C4-2B (cell line): ENCODE measurements around the gene CRTC1.

Experiments used
- H3K27ac ChIP-seq: fragments of 450-650 bp; 2 replicates; pipeline ENCODE4 v1.5.1; 2017
- CTCF ChIP-seq: fragments of 450-650 bp; conservative IDR thresholded peaks from 2 replicates; pipeline ENCODE4 v1.5.1; 2017; ENCODE audit warnings: mild to moderate bottlenecking
- ZFX ChIP-seq: fragments of 450-650 bp; IDR thresholded peaks from 2 replicates; pipeline ENCODE4 v1.6.1; 2017

Gene CRTC1

DNA sequence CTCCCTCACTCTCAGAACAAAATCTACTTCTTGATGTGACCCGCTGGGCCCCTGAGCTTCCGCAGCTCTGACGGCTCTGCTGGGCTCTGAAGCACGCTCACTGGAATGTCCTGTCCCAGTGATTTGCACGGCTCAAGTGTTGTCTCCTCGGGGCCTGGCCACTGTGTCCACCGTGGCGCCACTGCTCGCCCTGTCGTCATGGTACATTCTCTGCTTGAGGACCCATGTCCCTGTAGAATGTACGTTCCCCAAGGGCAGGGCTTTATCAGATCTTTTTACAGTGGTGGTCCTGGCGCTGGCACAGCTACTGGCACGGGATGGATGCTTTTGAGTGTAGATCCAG, 34.5 kb upstream of the CRTC1 start:
- TF ChIP-seq ZFX, result no peak
- TF ChIP-seq CTCF, result no peak
- no peak overlapping the region for H3K27ac ChIP-seq

DNA sequence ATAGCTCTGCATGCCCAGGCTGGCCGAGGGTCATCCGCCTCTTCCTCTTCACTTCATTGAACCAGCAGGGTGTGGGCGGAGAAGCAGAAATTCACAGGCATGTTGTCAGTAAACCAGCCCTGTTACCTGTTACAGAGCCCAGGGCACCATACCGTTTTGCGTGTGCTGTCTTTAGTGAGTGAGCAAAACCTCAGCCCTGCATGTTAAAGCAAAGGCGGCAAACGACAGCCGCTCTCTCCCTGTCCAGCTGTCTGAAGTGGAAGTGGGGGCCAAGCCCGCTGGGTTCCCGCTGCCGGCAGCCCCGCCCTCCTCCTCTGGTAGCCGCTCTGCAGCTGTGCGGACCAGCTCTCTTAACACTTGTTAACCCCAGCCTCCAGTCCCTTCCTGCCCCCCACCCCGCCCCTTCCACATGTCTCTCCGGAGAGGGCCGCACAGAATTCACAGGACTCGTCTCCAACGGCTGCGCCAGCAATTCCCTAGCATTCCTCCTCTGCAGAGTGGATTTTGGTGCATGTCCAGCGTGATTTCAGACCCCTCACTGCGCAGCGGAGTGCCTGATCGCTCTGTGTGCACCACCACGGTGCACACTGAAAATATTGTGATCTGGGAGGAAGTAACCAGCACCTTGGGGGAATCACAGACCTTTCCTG, 34.0 kb upstream of the CRTC1 start:
- no peak overlapping the region for H3K27ac ChIP-seq
- TF ChIP-seq ZFX (no peak), CTCF (no peak)

- H3K27ac ChIP-seq, result no peak overlapping the region
- TF ChIP-seq ZFX (no peak), CTCF (no peak)
Measured at GRCh38 chr19:18650021-18650390, 33.5 kb upstream of the CRTC1 start.

DNA sequence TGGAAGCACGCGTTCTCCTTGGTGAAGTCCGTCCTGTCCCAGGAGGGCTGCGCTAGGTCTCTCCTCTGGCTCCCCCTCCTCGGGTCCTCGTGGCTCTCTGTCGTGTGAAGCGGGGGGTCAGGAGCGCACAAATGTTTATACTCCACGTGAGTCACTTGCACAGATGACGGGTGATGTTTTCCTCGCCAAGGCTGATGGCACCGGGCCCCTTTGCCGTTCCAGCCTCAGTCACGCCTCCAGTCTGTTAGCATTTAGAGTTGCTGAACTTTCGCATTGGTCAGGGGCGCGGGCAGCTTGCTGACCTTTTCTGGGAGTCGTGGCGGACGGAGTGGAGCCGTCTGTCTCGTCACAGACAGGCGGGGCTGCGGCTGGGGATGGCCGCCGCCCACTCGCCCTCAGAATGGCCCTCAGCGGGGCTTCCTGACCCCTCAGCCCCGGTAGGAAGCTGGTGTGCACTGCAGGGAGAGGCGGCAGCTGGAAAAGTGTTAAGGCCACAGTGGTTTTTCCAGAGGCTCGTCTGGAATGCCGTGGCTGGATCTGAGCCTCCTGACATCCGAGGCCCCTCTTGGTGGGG, 32.9 kb upstream of the CRTC1 start:
- no peak for TF ChIP-seq ZFX
- TF ChIP-seq CTCF, result no peak
- H3K27ac ChIP-seq, result no peak overlapping the region

DNA sequence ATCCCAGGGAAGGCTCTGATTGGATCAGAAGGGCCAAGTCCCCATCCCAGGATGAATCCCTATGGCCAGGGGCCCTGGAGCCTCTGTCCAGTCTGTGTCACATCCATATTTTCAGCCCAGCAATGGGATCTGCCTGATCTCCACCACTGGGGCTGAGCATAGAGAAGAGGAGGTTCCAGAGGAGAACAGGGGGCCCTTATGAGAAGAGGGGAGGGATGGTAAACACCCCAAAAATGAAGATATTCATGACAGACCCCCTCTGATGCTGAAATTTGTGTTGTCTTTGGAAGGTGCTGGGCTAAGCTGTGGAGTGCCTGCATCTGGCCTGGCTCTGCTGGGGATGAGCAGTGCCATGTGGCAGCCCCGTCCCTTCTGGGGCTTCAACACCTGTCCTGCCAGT, 32.2 kb upstream of the CRTC1 start:
- TF ChIP-seq CTCF (no peak), ZFX (no peak)
- H3K27ac ChIP-seq, result no peak overlapping the region

DNA sequence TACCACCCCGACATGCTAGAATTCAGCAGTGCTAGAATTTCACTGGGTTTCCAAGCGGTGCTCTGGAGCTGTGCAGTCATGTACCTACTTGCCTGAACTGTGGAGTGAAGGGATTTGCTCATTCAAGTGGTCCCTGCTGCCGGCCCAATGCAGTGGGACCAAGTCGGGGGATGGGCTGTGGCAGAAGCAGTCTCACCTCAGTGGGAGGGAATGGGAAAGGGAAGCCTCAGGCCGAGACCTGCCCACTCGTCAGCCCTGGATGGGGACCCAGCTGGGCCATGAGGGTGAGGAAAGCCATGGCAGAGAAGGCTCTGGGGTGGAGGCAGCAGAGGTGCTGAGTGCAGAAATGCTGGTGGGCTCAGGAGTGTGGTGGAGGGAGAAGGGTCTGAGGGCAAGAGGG, 31.7 kb upstream of the CRTC1 start:
- TF ChIP-seq CTCF (no peak), ZFX (no peak)
- no peak overlapping the region for H3K27ac ChIP-seq

- no peak overlapping the region for H3K27ac ChIP-seq
- TF ChIP-seq CTCF (no peak), ZFX (no peak)
Measured at GRCh38 chr19:18653853-18654252, 29.6 kb upstream of the CRTC1 start.
